ENCODE results near the gene VAPA. TPM values are rescaled to one million over a fixed set of nuclear protein-coding genes. Genes with fewer than 3 reads are reported as not detected.
A peak's percentile ranks its signal among the peaks of the same experiment; 100 is the strongest.

Gene VAPA
- total and polyA plus RNA-seq, 12 donors = 33.2 to 269 (median 219) TPM

GRCh38 chr18:9913151-9913525, 678 bp upstream of the VAPA start:
- no peak for DNase-seq
- H3K36me3 ChIP-seq = no peaks in the 10 kb centered on the region
- 5 to 6% methylated on average over 12 of the region's 12 CpGs for WGBS, 2 donors
- peaks cover under 1 to 52% (median 29%) of the 10 kb centered on the region in 9 donors for H3K4me1 ChIP-seq
- H3K27me3 ChIP-seq = no peaks in the 10 kb centered on the region
- peak overlapping the region; percentile 91 to 100 (median 99) for H3K27ac ChIP-seq
- intact Hi-C loops (cut with DNase I) = loop anchor here in 4 of 10 donors (2.0 to 10.0 kb wide), 6 partner anchors 36 to 298 kb away; partner anchors contain the start of genes PPP4R1 (in 2 of the 4) and RAB31 (in 1 of the 4)
- TF ChIP-seq CTCF (IDR thresholded peaks at IDR 0.05) = no peak
- H3K9me3 ChIP-seq = no peaks in the 10 kb centered on the region
- peak in 6 of 8 donors; percentile 0 to 23 (median 14) for ATAC-seq
- H3K4me3 ChIP-seq = peak overlapping the region; percentile 37 to 99 (median 94)

GRCh38 chr18:9914334-9914583, 443 bp downstream of the VAPA start:
- H3K27me3 ChIP-seq = no peaks in the 10 kb centered on the region
- H3K4me3 ChIP-seq = peak overlapping the region; percentile 79 to 99 (median 94)
- H3K36me3 ChIP-seq = no peaks in the 10 kb centered on the region
- WGBS, 2 donors = 1 to 3% methylated on average over 24 to 35 of the region's 35 CpGs
- H3K27ac ChIP-seq = peak overlapping the region; percentile 91 to 100 (median 99)
- no peak for DNase-seq
- peak in 1 of 9 donors; percentile 6 for TF ChIP-seq CTCF (IDR thresholded peaks at IDR 0.05)
- peak in 3 of 8 donors; percentile 1 to 40 (median 3) for ATAC-seq
- no peaks in the 10 kb centered on the region for H3K9me3 ChIP-seq
- peaks cover 2 to 63% (median 40%) of the 10 kb centered on the region in 9 donors for H3K4me1 ChIP-seq
- intact Hi-C loops (cut with DNase I) = loop anchor here in 4 of 10 donors (5.0 to 10.0 kb wide), 5 partner anchors 69 to 299 kb away; partner anchors contain the start of genes PPP4R1 (in 2 of the 4) and RAB31 (in 1 of the 4)

GRCh38 chr18:9914584-9915290, 921 bp downstream of the VAPA start:
- ATAC-seq (peak in 7 of 8 donors; percentile 1 to 47 (median 10)), DNase-seq (peak; percentile 62 to 67)
- WGBS, 2 donors = 0% methylated on average over 66 to 77 of the region's 77 CpGs
- peaks cover 2 to 68% (median 45%) of the 10 kb centered on the region in 9 donors for H3K4me1 ChIP-seq
- peak overlapping the region; percentile 79 to 99 (median 94) for H3K4me3 ChIP-seq
- no peaks in the 10 kb centered on the region for H3K36me3 ChIP-seq
- H3K27ac ChIP-seq = peak overlapping the region; percentile 91 to 100 (median 99)
- intact Hi-C loops (cut with DNase I) = loop anchor here in 5 of 10 donors (5.0 to 10.0 kb wide), 7 partner anchors 38 to 300 kb away; partner anchors contain the start of genes PPP4R1 (in 2 of the 5) and RAB31 (in 1 of the 5)
- H3K27me3 ChIP-seq = no peaks in the 10 kb centered on the region
- TF ChIP-seq CTCF (IDR thresholded peaks at IDR 0.05) = no peak
- H3K9me3 ChIP-seq = no peaks in the 10 kb centered on the region

- 11 to 15% methylated on average over 5 of the region's 5 CpGs for WGBS, 2 donors
- Histone ChIP-seq H3K36me3 (no peaks in the 10 kb centered on the region), H3K9me3 (no peaks in the 10 kb centered on the region), H3K27me3 (no peaks in the 10 kb centered on the region), H3K4me3 (peak overlapping the region; percentile 79 to 99 (median 94)), H3K27ac (peak overlapping the region; percentile 91 to 100 (median 99)), H3K4me1 (peaks cover 2 to 70% (median 53%) of the 10 kb centered on the region in 9 donors)
- no peak for TF ChIP-seq CTCF (IDR thresholded peaks at IDR 0.05)
- intact Hi-C loops (cut with DNase I) = loop anchor here in 5 of 10 donors (5.0 to 10.0 kb wide), 6 partner anchors 37 to 301 kb away; partner anchors contain the start of genes PPP4R1 (in 2 of the 5) and RAB31 (in 1 of the 5)
- no peak for ATAC-seq
- no peak for DNase-seq
Measured at GRCh38 chr18:9915291-9916076, 1.7 kb downstream of the VAPA start.
